HG03139 (cell line): ENCODE measurements around the gene RBCK1.
A peak's percentile ranks its signal among the peaks of the same experiment; 100 is the strongest.
"Not testable (repeated sequence)": the region's sequence is repeated elsewhere in the genome, so short reads cannot be mapped to it uniquely, and the experiment has no call there.

Experiments used
- ATAC-seq: cut with Tn5 transposase; IDR thresholded peaks from one replicate; pipeline ENCODE4 v1.9.1; 2021; ENCODE audit not compliant: unreplicated experiment

RBCK1 gene

GRCh38 chr20:375265-375889 is 32.7 kb upstream of the RBCK1 start:
- ATAC-seq = no peak

GRCh38 chr20:376089-376488 is 32.0 kb upstream of the RBCK1 start:
- no peak for ATAC-seq

DNA sequence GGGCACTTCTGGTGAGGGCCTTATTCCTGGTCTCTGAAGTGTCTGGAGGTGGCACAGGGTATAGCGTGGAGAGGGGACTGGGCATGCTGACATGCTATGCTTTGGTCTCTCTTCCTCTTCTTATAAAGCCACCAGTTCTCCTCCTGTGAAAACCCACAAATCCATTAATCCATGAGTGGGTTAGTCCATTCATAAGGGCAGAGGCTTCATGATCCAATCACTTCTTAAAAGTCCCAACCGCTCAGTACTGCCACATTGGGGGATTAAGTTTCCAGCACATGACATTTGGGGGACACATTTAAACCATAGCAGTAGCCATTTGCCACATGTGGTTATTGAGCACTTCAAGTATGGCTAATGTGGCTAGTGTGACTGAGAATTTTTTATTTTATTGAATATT is 31.3 kb upstream of the RBCK1 start:
- no peak for ATAC-seq

DNA sequence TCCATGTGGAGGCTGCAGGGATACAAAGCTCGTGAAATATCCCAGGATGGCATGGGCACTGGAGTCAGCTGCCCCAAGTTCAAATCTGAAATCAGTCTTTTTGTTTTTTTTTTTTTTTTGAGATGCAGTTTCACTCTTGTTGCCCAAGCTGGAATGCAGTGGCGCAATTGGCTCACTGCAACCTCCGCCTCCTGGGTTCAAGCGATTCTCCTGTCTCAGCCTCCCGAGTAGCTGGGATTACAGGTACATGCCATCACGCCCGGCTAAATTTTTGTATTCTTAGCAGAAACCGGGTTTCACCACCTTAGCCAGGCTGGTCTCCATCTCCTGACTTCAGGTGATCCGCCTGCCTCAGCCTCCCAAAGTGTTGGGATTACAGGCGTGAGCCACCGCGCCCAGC is 30.5 kb upstream of the RBCK1 start:
- not testable (repeated sequence) for ATAC-seq

DNA sequence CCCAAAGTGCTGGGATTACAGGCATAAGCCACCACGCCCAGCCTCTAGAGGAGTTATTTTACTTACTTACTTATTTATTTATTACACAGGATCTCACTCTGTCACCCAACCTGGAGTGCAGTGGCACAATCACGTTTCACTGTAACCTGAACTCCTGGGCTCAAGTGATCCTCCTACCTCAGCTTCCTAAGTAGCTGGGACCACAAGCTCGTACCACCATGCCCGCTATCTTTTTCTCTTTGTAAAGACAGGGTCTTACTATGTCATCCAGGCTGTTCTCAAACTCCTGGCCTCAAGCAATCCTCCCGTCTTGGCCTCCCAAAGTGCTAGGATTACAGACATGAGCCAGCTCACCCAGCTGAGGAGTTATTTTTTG is 29.1 kb upstream of the RBCK1 start:
- no peak for ATAC-seq

GRCh38 chr20:380763-381580 is 27.1 kb upstream of the RBCK1 start:
- ATAC-seq = peak; percentile 52

GRCh38 chr20:381581-382290 is 26.4 kb upstream of the RBCK1 start:
- ATAC-seq = peak; percentile 54

DNA sequence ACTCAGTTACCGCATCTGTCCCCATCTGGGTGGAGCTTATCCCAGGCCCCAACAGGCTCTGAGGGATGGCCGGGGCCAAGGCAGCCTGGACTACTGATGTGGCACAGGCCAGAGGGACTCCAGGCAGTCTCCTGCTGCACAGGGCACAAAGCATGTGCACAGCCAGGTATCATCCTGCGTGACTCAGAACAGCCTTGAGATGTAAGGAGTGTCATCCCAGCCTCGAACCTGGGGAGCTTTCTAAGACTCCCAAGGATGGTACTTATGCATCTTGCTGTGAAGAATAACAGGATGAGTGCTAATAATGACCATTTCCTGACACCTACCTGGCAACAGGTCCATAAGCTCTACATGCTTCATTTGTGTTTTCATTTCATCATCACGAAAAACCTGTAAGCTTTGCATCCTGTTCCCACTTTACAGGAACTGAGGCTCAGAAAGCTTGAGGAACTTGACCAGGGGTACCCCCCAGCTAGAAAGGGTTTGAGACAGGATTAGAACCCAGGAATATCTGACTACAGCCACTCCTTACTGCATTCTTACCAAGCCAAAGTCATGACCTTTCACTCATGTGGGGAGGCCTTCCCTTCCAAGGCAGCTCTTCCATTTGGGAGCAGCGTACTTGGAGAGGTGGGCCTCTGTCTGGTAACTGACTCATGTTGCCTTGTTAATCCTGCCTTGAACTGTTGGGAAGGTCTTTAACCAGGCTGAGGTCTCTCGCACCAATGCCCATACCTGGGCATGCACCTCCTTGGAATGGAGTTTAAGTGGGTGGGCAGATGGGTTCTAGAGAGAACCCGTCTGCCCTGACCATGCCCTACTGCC is 25.6 kb upstream of the RBCK1 start:
- ATAC-seq = peak; percentile 1

DNA sequence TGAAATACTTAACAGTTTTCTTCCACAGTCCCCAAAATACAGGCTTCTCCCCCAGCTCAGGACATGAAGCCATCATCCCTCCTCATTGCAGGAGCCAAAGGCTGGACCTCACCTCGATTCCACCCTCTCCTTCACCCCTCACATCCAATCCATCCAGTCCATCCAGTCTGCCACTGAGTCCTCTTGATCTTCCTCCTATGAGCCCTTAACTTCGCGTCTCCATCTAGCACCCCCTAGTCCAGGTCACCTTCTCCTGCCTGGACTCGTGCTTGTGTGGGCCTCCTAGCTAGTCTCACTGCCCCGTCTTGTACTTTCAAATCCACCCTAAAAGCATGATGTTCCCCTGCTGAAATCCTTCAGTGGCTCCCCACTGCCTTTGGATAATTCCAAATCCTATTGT is 24.2 kb upstream of the RBCK1 start:
- ATAC-seq = no peak

DNA sequence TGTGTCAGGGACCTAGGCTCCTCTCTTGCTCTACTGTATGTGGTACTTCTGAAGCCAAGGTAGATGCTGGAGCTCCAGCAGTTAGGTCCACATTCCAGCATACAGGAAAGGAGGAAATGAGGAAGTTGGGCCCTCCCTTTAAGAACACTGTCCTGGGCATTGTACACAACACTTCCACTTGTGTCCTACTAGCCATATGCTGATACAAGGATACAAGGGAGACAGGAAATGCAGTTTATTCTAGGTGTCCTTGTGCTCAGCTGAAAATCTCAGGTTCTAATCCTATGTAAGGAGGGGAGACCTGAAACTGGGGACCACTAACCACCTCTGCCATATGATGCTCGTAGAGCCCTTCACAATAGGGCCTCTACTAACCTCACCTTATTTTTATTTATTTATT is 23.4 kb upstream of the RBCK1 start:
- no peak for ATAC-seq

DNA sequence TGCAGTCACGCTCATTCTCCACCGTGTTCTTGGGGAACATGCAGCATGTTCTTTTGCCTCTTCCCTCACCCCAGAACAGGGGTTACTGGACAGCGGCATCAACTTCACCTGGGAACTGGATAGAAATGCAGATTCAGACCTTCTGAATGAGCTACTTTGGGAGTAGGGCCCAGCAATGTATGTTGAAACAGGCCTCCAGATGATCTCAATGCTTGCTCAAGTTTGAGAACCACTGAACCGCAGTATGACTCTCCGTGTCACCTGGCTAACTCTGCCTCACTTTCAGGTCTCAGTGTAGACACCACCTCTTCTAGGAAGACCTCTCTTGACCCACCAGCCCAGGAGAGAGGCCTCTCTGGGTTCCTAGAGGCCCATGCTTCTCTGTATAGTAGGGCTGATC is 22.7 kb upstream of the RBCK1 start:
- ATAC-seq = no peak

DNA sequence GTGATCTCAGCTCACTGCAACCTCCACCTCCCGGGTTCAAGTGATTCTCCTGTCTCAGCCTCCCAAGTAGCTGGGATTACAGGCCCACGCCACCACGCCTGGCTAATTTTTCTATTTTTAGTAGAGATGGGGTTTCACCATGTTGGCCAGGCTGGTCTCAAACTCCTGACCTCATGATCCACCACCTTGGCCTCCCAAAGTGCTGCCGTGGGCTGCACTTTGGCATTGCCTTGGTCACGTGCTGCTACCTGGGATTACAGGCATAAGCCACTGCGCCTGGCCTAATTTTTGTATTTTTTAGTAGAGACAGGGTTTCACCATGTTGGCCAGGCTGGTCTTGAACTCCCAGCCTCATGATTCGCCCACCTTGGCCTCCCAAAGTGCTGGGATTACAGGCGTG is 21.5 kb upstream of the RBCK1 start:
- not testable (repeated sequence) for ATAC-seq

DNA sequence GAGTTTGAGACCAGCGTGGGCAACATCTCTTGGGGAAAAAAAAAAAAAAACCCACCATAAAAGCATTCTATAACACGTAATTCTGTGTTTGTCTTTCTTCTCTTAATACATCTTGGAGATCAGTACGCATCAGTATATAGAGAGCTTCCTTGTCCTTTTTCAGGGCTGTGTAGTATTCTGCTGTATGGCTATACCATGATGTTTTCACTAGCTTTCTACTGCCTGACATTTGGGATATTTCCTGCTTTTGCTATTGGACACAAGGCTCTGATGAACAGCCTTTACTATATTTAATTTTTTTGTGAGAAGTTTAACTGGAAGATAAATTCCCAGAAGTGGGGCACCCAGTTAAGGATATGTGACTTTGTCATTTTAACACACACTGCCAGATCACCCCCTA is 20.6 kb upstream of the RBCK1 start:
- ATAC-seq = no peak

DNA sequence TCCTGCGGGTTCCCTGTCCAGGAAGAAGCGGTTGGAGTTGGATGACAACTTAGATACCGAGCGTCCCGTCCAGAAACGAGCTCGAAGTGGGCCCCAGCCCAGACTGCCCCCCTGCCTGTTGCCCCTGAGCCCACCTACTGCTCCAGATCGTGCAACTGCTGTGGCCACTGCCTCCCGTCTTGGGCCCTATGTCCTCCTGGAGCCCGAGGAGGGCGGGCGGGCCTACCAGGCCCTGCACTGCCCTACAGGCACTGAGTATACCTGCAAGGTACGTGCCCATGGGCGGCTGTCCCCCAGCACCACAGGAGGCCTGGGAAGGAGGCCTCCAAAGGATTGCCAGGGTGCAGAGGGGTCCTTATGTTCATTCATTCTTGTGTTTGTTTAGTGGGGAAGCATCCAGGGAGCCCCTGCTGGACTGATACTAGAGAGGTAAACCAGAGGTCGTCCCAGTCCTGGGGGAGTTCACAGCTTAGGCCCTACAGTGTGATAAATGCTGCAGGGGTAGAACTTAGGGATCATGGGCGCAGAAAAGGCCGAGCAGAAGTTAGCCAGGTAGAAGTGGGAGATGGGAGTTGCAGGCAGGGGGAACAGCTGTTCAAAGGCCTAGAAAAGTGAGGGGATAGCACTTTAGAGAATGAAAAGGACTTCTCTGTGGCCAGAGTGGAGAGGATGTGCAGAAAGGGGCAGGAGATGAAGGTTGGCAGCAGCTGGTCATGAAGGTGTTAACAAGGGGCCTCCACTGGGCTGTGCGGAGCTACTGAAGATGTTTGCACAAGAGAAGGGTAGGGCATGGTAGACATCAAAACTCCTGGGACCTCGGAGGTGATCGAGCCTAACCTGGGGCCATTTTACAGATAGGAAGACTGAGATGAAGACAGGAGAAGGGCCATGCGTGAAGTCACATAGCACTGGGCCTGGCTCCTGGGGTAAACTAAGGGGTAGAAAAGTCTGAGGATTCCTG is 19.8 kb upstream of the RBCK1 start:
- no peak for ATAC-seq

GRCh38 chr20:389220-389619 is 18.9 kb upstream of the RBCK1 start:
- no peak for ATAC-seq

DNA sequence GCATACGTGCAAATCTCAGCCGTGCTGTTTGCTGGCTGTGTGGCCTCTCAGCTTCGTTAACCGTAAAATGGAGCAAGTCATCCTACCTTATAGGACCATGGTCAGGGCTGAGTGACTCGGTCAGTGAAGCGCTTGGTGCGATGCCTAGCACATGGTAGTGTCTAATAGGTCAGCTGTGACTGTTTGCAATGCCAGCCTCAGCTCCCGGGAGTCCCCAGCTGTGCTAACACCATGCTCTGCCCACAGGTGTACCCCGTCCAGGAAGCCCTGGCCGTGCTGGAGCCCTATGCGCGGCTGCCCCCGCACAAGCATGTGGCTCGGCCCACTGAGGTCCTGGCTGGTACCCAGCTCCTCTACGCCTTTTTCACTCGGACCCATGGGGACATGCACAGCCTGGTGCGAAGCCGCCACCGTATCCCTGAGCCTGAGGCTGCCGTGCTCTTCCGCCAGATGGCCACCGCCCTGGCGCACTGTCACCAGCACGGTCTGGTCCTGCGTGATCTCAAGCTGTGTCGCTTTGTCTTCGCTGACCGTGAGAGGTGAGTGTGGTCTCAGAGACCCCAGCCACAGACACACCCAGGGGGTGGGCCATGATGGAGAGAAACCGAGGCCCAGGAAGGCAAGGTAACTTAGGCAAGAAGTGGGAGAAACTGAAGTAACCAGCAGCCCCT is 16.9 kb upstream of the RBCK1 start:
- ATAC-seq = no peak

GRCh38 chr20:393296-393695 is 14.8 kb upstream of the RBCK1 start:
- ATAC-seq = not testable (repeated sequence)

- no peak for ATAC-seq
Observed at GRCh38 chr20:396252-396618, 11.9 kb upstream of the RBCK1 start.

DNA sequence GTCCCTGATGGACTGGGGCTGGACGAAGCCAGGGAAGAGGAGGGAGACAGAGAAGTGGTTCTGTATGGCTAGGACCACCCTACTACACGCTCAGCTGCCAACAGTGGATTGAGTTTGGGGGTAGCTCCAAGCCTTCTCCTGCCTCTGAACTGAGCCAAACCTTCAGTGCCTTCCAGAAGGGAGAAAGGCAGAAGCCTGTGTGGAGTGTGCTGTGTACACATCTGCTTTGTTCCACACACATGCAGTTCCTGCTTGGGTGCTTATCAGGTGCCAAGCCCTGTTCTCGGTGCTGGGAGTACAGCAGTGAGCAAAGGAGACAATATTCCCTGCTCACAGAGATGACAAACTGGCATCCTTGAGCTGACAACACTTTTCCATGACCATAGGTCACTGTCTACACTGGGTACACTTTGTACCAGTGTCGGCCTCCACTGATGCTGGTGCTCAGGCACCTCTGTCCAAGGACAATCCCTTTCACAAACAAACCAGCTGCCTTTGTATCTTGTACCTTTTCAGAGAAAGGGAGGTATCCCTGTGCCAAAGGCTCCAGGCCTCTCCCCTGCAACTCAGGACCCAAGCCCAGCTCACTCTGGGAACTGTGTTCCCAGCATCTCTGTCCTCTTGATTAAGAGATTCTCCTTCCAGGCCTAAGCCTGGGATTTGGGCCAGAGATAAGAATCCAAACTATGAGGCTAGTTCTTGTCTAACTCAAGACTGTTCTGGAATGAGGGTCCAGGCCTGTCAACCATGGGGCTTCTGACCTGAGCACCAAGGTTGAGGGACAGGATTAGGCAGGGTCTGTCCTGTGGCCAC is 11.3 kb upstream of the RBCK1 start:
- no peak for ATAC-seq
